GM19238 (cell line): Measurements from ENCODE around the gene STRAP.
"Not testable (repeated sequence)": the region's sequence is repeated elsewhere in the genome, so short reads cannot be mapped to it uniquely, and the experiment has no call there.

Experiments used
- DNase-seq: peaks from one replicate; pipeline ENCODE4 v3.0.0; 2011; ENCODE audit warnings: low spot score; ENCODE audit not compliant: insufficient read length

The STRAP gene

GRCh38 chr12:15924956-15925355 lies 42.8 kb downstream of the STRAP start:
- DNase-seq: no peak

- no peak for DNase-seq
Measured at GRCh38 chr12:15928346-15928745, 46.2 kb downstream of the STRAP start.

GRCh38 chr12:15928870-15929571 lies 46.8 kb downstream of the STRAP start:
- DNase-seq: no peak

GRCh38 chr12:15931590-15932053 lies 49.4 kb downstream of the STRAP start:
- no peak for DNase-seq

GRCh38 chr12:15932327-15932726 lies 50.1 kb downstream of the STRAP start:
- DNase-seq: no peak

- no peak for DNase-seq
Measured at GRCh38 chr12:15932971-15933370, 50.8 kb downstream of the STRAP start.

GRCh38 chr12:15933751-15934150 lies 51.6 kb downstream of the STRAP start:
- DNase-seq: no peak

- no peak for DNase-seq
Measured at GRCh38 chr12:15936751-15937150, 54.6 kb downstream of the STRAP start.

- no peak for DNase-seq
Measured at GRCh38 chr12:15937902-15938301, 55.7 kb downstream of the STRAP start.

GRCh38 chr12:15939111-15939510 lies 56.9 kb downstream of the STRAP start:
- no peak for DNase-seq

- no peak for DNase-seq
Measured at GRCh38 chr12:15942475-15942874, 60.3 kb downstream of the STRAP start.

- DNase-seq: not testable (repeated sequence)
Measured at GRCh38 chr12:15943519-15943918, 61.3 kb downstream of the STRAP start.

- not testable (repeated sequence) for DNase-seq
Measured at GRCh38 chr12:15948461-15948860, 66.3 kb downstream of the STRAP start.
